Measurements from ENCODE around the gene MMP20.

MMP20 gene

GRCh38 chr11:102590276-102591049 lies 34.7 kb downstream of the MMP20 start:
- DNase-seq, result no peak

DNA sequence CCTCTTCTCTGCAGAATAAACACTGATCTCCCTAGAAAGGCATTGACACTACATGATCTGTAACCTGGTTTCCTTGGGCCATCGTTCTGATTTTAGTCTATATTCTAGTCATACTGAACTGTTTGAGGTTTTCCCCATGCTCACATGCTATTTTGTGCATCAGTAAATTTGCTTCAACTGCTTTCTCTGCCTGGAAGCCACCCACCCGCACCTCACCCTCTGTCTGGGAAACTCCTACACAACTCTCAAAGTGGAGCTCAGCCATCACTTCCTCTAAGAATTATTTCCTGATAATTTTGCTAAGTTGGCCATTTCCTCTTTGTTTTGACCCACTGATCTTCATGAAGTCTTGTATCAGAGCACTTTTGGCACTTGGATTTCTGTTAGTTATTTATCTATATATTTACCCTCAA lies 36.1 kb downstream of the MMP20 start:
- DNase-seq, result no peak

DNA sequence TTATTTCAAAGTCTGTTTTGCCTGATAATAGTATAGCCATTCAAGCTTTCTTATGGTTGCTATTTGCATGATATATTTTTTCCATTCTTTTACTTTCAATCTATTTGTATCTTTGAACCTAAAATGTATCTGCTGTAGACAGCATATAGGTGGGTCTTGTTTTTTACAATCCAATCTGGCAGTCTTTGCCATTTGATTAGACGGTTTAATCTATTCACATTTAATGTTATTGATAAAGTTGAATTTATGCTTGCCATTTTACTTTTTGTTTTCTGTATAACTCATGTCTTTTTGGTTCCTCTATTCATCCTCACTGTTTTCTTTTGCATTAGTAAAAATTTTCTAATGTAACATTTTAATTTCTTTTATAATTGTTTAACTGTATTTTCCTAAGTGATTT lies 37.4 kb downstream of the MMP20 start:
- no peak for DNase-seq

GRCh38 chr11:102583141-102583873 lies 41.8 kb downstream of the MMP20 start:
- no peak for DNase-seq

DNA sequence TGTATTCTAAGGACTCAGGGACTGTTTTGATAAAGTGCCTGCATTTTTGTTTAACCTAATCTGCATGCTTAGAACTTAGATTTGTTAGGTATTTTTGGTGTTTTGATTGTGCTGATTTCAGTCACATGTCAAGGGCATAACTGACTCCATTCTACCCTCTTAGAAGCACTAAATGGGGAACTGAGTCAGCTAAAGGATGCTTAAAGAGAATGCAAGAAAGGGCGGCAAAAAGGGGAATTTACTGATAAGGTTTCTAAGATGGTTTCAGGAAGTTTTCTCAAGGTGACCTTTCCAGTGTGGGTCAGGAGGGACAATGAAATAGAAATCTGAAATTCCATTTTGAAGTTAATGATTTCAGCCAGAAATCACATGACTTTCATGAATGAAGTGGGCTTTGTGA lies 43.0 kb downstream of the MMP20 start:
- no peak for DNase-seq

DNA sequence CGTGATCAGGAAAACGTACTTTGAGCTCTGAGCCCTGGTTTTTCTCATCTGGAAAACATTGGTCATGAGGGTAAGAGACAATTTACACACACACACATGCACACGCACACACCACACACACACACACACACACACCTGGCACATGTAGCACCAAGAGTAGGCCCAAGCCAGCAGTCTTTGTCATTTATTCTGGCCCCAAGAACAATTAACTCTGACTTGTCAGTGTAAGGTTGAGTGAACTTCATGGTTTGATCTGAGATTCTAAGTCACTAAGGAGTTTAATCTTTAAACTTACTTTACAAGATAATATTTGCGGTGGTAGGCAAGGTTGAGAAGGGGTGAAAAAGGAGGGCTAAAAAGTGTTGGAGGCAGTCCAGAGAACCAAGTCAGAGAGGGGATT lies 44.1 kb downstream of the MMP20 start:
- DNase-seq, result no peak

DNA sequence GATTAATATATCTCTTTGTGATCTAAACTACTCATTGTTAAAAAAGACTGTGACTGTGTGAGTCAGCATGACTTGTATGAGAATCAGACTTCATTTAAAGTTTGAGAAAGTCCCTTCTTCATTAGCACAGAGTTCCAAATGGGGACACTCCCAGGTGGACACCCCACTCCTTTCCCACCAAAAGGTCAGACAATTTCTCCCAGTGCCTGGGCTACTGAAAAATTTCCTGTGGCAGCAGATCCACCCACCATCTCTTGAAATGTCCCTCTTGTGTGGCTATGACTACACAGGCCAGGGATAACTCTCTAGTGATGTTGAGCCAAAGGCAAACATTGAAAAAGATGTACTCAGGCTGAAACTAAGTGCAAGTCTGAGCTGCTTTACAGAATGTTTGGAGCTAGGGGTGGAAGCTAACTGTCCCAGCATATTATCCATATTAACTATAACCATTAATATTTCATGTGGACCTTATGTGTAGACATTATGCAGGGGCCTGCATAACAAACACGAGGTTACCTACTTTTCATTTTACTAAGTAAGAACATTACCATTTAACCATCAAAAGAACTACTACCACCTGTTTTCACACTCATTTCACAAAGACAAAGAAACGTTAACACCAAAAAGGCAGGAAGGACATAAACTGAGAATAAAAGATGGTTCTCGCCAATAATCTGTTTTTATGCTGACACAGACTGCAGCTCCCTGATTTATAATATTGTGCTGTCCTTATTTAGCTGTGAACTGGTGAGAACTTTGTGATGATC lies 44.8 kb downstream of the MMP20 start:
- DNase-seq, result no peak

GRCh38 chr11:102577723-102578122 lies 47.4 kb downstream of the MMP20 start:
- DNase-seq, result no peak

DNA sequence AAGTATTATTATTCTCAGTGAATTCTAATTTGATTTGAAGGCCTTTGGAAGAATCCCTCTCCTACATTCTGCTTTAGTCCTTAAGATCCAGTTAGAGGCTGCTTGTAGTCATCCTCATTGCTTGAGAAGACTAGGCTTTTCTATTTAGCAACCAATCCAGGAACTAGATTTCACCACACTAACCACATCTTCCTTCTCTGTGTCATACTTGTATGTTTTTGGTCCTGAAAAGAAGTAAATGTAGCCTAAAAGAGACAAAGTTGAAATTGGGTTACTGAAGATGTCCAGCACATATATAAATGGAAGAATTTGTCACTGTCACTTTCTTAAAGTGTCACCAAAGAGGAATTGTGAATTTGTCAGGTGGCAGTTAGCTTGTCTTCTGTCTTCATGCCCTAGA lies 48.0 kb downstream of the MMP20 start:
- no peak for DNase-seq

DNA sequence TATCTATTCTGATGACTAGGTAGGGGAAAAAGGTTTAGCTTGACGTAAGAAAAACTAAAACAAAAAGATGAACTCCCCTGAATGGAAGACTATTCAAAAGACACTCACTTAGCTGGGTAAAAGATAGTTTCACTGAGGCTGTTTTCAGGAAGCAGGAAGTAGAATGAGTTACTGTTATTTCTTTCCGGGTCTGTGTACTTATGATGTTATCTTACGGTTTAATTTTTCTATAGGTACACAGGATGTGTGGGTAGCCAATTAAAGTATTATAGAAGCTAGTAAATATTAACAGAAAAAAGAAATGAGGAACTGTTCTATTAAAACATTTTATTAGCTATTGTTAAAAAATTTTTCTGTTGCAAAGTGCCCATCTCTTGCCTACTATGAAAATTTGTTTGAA lies 48.8 kb downstream of the MMP20 start:
- no peak for DNase-seq

DNA sequence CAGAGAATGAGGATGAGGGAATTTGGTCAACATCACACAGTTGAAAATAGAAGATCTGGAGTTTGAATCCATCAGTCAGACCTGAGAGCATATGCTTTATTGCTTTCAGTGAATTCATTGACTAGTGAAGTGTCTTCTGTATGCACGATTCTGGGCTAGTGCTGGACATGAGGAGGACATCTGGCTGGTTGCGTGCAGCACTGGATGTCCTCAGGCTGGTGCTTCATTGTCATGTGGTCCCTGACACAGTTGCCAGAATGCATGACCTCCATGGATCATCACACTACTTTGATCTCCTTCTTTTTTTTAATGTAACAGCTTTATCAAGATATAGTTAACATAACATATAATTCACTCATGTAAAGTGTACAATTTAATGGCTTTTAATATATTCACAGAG lies 50.1 kb downstream of the MMP20 start:
- no peak for DNase-seq

- no peak for DNase-seq
Measured at GRCh38 chr11:102573851-102574250, 51.3 kb downstream of the MMP20 start.

GRCh38 chr11:102572554-102573220 lies 52.4 kb downstream of the MMP20 start:
- DNase-seq, result no peak

GRCh38 chr11:102568851-102569250 lies 56.3 kb downstream of the MMP20 start:
- DNase-seq, result no peak

DNA sequence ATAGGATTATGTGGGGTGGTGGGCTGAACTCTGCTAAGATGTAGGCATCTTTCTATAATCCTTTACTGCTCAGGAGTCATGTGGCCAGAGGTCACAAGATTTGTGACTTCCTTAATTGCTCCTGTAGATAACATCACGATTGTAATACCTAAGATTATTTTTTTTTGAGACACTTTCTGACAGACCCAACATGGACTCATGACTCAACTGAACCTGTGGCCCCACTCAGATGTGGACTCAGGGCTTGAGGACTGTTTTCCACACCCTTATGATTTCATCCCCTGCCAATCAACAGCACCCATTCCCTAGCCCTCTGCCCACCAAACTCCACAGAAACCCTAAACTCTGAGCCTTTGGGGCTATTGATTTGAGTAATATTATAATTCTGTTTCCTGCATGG lies 59.0 kb downstream of the MMP20 start:
- no peak for DNase-seq

DNA sequence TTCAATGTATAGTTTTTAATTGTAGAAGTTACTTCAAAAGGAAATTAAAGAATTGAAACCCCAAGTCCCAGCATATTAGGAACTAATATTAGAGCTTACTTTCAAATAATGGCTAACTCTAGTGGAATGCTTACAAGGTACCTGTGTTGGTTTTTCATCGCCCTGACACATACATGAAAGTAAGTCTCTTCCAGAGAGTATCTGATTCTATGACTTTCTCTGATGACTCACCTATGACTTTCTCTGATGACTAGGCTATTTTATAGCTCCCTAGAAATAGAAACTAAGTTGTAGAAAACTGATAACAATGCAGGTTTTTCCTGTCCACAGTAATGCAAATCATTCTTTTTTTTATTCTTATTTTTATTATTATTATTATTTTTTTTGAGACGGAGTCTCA lies 61.0 kb downstream of the MMP20 start:
- no peak for DNase-seq

DNA sequence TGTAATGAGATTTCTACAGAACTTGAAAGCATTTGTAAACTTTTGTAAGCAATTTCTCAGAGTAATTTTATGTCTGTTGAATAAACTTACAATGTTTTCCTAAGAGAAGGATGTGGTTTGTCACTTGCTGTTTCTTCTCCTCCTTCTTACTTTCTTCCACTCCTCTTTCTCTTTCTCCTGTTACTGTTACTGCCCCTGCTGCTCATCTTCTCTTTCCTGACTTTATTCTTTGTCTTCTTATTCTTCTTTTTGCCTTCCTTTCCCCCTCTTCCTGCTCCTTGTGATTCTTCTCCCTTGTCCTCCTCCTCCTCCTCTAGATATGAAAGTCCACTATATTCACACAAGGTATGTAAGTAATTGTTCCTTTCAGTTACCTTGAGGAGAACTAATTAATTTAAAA lies 63.5 kb downstream of the MMP20 start:
- DNase-seq, result no peak

DNA sequence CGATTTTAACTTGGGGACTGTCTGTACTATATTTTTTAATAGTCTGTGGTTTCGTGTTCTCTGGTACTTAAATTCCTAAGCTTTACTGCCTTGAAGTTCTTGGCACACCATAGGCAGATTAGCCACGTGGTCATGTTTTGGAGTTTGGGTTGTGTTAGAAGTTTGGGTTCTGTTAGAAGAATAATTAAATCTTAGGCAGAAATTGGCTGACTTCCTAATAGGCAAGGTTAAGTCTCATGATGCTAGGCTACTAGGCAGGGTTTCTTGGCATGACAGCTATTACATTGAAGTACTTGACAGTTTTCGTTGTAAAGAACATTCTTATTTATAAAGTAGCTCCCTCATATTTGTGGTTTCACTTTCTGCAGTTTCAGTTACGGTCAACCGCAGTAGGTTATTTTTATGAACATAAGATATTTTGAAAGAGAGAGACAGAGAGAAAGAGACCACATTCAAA lies 64.5 kb downstream of the MMP20 start:
- no peak for DNase-seq

- no peak for DNase-seq
Measured at GRCh38 chr11:102559839-102560238, 65.3 kb downstream of the MMP20 start.

DNA sequence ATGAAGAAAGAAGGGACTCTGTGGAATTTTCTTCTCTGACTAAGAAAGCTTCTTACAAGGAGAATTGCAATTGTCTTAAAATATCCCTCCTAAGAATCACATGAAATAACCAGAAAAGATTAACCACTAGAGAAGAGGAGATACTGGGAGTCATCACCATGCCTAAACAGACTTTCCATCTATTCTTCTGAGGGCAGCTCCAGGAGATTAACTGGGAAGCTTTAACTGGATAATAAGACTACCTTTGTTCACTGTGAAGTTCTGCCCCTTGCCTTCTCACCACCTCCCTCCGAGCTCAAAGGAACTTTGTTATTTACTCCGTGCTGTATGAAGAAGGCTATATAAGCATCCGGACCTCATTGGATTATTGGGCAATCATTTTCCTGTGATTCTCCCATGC lies 70.0 kb downstream of the MMP20 start:
- no peak for DNase-seq

GRCh38 chr11:102553835-102554282 lies 71.3 kb downstream of the MMP20 start:
- no peak for DNase-seq

- no peak for DNase-seq
Measured at GRCh38 chr11:102552447-102553194, 72.5 kb downstream of the MMP20 start.

All from NCI-H1694 (cell line).